NT2/D1 (cell line): Measurements from ENCODE around the gene PPP4R2.
A peak's percentile ranks its signal among the peaks of the same experiment; 100 is the strongest.

Source experiments
- DNase-seq: peaks from one replicate; pipeline ENCODE4 v3.0.0-alpha.2; 2011; ENCODE audit warnings: low read depth, low spot score
- H3K27me3 ChIP-seq: 2 replicates; pipeline ENCODE4 v1.6.0; 2011; ENCODE audit warnings: mild to moderate bottlenecking; ENCODE audit not compliant: insufficient read length, insufficient read depth
- H3K36me3 ChIP-seq: 2 replicates; pipeline ENCODE4 v1.6.1; 2011; ENCODE audit warnings: mild to moderate bottlenecking, low read length, mixed read lengths; ENCODE audit not compliant: insufficient read depth, insufficient read length
- H3K4me1 ChIP-seq: 2 replicates; pipeline ENCODE4 v1.5.1; 2011; ENCODE audit not compliant: insufficient read depth, insufficient read length
- H3K4me3 ChIP-seq: 2 replicates; pipeline ENCODE4 v1.5.1; 2011; ENCODE audit warnings: low read depth; ENCODE audit not compliant: insufficient read length
- H3K9ac ChIP-seq: 2 replicates; pipeline ENCODE4 v1.6.0; 2011; ENCODE audit warnings: low read depth; ENCODE audit not compliant: insufficient read length
- H3K9me3 ChIP-seq: 2 replicates; pipeline ENCODE4 v1.5.1; 2011; ENCODE audit warnings: mild to moderate bottlenecking, low read length; ENCODE audit not compliant: insufficient read depth
- SUZ12 ChIP-seq: IDR thresholded peaks from 2 replicates; pipeline ENCODE4 v1.6.1; 2011; ENCODE audit not compliant: insufficient read length, insufficient read depth; ENCODE audit errors: extremely low read depth
- YY1 ChIP-seq: IDR thresholded peaks from 2 replicates; pipeline ENCODE4 v1.6.1; 2011; ENCODE audit not compliant: insufficient read length, insufficient read depth
- ZNF274 ChIP-seq: IDR thresholded peaks from 2 replicates; pipeline ENCODE4 v1.6.1; 2011; ENCODE audit warnings: mild to moderate bottlenecking, low read depth, low read length

PPP4R2 gene, protein sequence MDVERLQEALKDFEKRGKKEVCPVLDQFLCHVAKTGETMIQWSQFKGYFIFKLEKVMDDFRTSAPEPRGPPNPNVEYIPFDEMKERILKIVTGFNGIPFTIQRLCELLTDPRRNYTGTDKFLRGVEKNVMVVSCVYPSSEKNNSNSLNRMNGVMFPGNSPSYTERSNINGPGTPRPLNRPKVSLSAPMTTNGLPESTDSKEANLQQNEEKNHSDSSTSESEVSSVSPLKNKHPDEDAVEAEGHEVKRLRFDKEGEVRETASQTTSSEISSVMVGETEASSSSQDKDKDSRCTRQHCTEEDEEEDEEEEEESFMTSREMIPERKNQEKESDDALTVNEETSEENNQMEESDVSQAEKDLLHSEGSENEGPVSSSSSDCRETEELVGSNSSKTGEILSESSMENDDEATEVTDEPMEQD

GRCh38 chr3:72996473-72997333 is at the start of gene PPP4R2:
Gene PPP4R2, plus strand, starts transcription at chr3:72996811. Its CDS starts 227 bp downstream, at chr3:72997038.
- H3K27me3 ChIP-seq, result no peaks in the 10 kb centered on the region
- no peak for TF ChIP-seq SUZ12
- TF ChIP-seq ZNF274, result no peak
- peak; percentile 80 for TF ChIP-seq YY1

DNA sequence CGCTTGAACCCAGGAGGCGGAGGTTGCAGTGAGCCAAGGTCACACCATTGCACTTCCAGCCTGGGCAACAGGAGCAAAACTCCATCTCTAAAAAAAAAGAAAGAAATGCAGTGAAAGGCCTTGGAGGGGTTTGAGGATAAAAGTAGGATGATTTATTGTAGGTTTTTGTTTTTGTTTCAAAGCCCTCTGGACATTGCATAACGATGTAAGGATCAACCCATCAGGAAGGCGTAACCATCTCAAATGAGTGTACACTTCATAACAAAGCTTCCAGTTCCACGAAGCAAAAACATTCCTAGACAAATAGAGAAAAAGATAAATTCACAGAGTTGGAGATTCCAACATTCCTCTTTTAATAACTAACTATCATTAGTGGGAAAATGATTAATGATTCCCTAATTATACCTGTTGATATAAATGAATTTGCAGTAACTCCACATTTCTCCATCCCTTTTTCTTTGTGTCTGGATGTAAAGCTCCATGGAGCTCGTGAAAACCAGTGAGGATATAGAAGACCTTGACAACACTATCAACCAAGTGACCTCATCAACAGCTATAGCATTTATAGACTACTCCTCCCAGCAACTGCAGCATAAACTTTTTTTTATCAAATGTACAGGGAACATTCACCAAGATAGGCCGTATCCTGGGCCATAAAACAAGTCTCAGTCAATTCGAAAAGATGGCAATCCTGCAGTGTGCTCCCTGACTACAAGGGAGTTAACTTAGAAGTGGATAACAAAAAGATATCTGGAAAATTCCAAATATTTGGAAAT is 48.7 kb upstream of the PPP4R2 start:
- no peak for DNase-seq
- Histone ChIP-seq H3K9me3 (no peaks in the 10 kb centered on the region), H3K36me3 (no peaks in the 10 kb centered on the region), H3K4me3 (no peak overlapping the region), H3K4me1 (peaks cover 3% of the 10 kb centered on the region), H3K9ac (no peak overlapping the region), H3K27me3 (no peaks in the 10 kb centered on the region)
- TF ChIP-seq ZNF274 (no peak), SUZ12 (no peak), YY1 (no peak)

More at GRCh38 chr3:72996473-72997333, at the start of gene PPP4R2:
- H3K4me3 ChIP-seq, result peak within 1 kb of the TSS; percentile 72
- DNase-seq, result peak; percentile 83
- H3K9me3 ChIP-seq, result no peaks in the 10 kb centered on the region
- H3K9ac ChIP-seq, result peak within 1 kb of the TSS; percentile 94
- H3K36me3 ChIP-seq, result peaks cover 39% of the 10 kb centered on the region
- H3K4me1 ChIP-seq, result no peaks in the 10 kb centered on the region

GRCh38 chr3:72949016-72949415 is 47.6 kb upstream of the PPP4R2 start:
- Histone ChIP-seq H3K36me3 (no peaks in the 10 kb centered on the region), H3K4me1 (peaks cover 3% of the 10 kb centered on the region)

GRCh38 chr3:72950372-72950771 is 46.2 kb upstream of the PPP4R2 start:
- Histone ChIP-seq H3K4me1 (peaks cover 3% of the 10 kb centered on the region), H3K4me3 (no peak overlapping the region), H3K9ac (no peak overlapping the region), H3K36me3 (peaks cover 3% of the 10 kb centered on the region), H3K27me3 (no peaks in the 10 kb centered on the region), H3K9me3 (no peaks in the 10 kb centered on the region)
- TF ChIP-seq YY1 (no peak), SUZ12 (no peak)
- DNase-seq, result no peak

More at GRCh38 chr3:72949016-72949415, 47.6 kb upstream of the PPP4R2 start:
- Histone ChIP-seq H3K27me3 (no peaks in the 10 kb centered on the region), H3K9me3 (no peaks in the 10 kb centered on the region), H3K9ac (no peak overlapping the region), H3K4me3 (no peak overlapping the region)
- DNase-seq, result no peak
- TF ChIP-seq ZNF274, result no peak
- no peak for TF ChIP-seq YY1
- no peak for TF ChIP-seq SUZ12

- DNase-seq, result no peak
- peaks cover 3% of the 10 kb centered on the region for H3K4me1 ChIP-seq
- no peak overlapping the region for H3K9ac ChIP-seq
- no peak overlapping the region for H3K4me3 ChIP-seq
- no peaks in the 10 kb centered on the region for H3K9me3 ChIP-seq
- TF ChIP-seq SUZ12 (no peak), YY1 (no peak), ZNF274 (no peak)
- H3K27me3 ChIP-seq, result no peaks in the 10 kb centered on the region
- peaks cover 6% of the 10 kb centered on the region for H3K36me3 ChIP-seq
Measured at GRCh38 chr3:72950801-72951200, 45.8 kb upstream of the PPP4R2 start.

- Histone ChIP-seq H3K4me1 (peaks cover 3% of the 10 kb centered on the region), H3K36me3 (peaks cover 7% of the 10 kb centered on the region), H3K27me3 (no peaks in the 10 kb centered on the region), H3K4me3 (no peak overlapping the region), H3K9me3 (no peaks in the 10 kb centered on the region), H3K9ac (no peak overlapping the region)
- no peak for TF ChIP-seq YY1
- TF ChIP-seq SUZ12, result no peak
- TF ChIP-seq ZNF274, result no peak
- no peak for DNase-seq
Measured at GRCh38 chr3:72951259-72951722, 45.3 kb upstream of the PPP4R2 start.
